Posterior vena cava (tissue), 2 donors: ENCODE results near the gene GLRA1. TPM values are rescaled to one million over a fixed set of nuclear protein-coding genes. Genes with fewer than 3 reads are reported as not detected.
"Not testable (repeated sequence)": the region's sequence is repeated elsewhere in the genome, so short reads cannot be mapped to it uniquely, and the experiment has no call there.

Source experiments
- DNase-seq: peaks from one replicate; pipeline ENCODE4 v3.0.0-alpha.2; 2020; ENCODE audit warnings: low spot score
- intact Hi-C, 2 donors: fragments of 100-400 bp; cut with DNase I; formaldehyde crosslinking; loops; one replicate each; pipeline versions ENCODE4 v1.14.1 to v1.14.2; 2022 to 2023
- total RNA-seq, 2 donors: library from RNA; stranded (reverse); fragmentation: NEBNext Ultra II Directional; extraction: Animal tissue kit (Norgen Biotek cat#: 25700); gene quantifications; one replicate each; pipeline ENCODE4 v1.2.1, GENCODE V29; 2021
- donor health status: DM: yes; HTN: yes; CAD: no.
- donor health status: DM: yes; HTN: yes; CAD: no.

Gene GLRA1
- total RNA-seq, 2 donors from 2014 or later = not detected

GRCh38 chr5:151892393-151892792 lies 32.3 kb downstream of the GLRA1 start:
- intact Hi-C loops = no loop called here
- no peak for DNase-seq

GRCh38 chr5:151890299-151890698 lies 34.4 kb downstream of the GLRA1 start:
- intact Hi-C loops = no loop called here
- no peak for DNase-seq

GRCh38 chr5:151889614-151890013 lies 35.0 kb downstream of the GLRA1 start:
- no peak for DNase-seq
- intact Hi-C loops = no loop called here

- DNase-seq = no peak
- intact Hi-C loops = no loop called here
Measured at GRCh38 chr5:151886546-151887275, 37.9 kb downstream of the GLRA1 start.

- intact Hi-C loops = no loop called here
- no peak for DNase-seq
Measured at GRCh38 chr5:151885138-151885908, 39.3 kb downstream of the GLRA1 start.

- intact Hi-C loops = no loop called here
- DNase-seq = no peak
Measured at GRCh38 chr5:151881621-151882225, 42.9 kb downstream of the GLRA1 start.

- intact Hi-C loops = no loop called here
Measured at GRCh38 chr5:151880324-151880723, 44.3 kb downstream of the GLRA1 start.

GRCh38 chr5:151873701-151874100 lies 51.0 kb downstream of the GLRA1 start:
- intact Hi-C loops = no loop called here
- no peak for DNase-seq

More at GRCh38 chr5:151880324-151880723, 44.3 kb downstream of the GLRA1 start:
- no peak for DNase-seq

- DNase-seq = no peak
- intact Hi-C loops = no loop called here
Measured at GRCh38 chr5:151872701-151873100, 52.0 kb downstream of the GLRA1 start.

- intact Hi-C loops = no loop called here
- no peak for DNase-seq
Measured at GRCh38 chr5:151870820-151871219, 53.8 kb downstream of the GLRA1 start.

- DNase-seq = no peak
- intact Hi-C loops = no loop called here
Measured at GRCh38 chr5:151870271-151870670, 54.4 kb downstream of the GLRA1 start.

GRCh38 chr5:151869843-151870242 lies 54.8 kb downstream of the GLRA1 start:
- intact Hi-C loops = no loop called here
- no peak for DNase-seq

GRCh38 chr5:151868451-151868850 lies 56.2 kb downstream of the GLRA1 start:
- intact Hi-C loops = no loop called here
- DNase-seq = no peak

GRCh38 chr5:151864061-151864748 lies 60.4 kb downstream of the GLRA1 start:
- DNase-seq = no peak
- intact Hi-C loops = no loop called here

GRCh38 chr5:151863566-151863965 lies 61.1 kb downstream of the GLRA1 start:
- intact Hi-C loops = no loop called here
- no peak for DNase-seq

- no peak for DNase-seq
- intact Hi-C loops = no loop called here
Measured at GRCh38 chr5:151862811-151863472, 61.7 kb downstream of the GLRA1 start.

GRCh38 chr5:151860867-151861266 lies 63.8 kb downstream of the GLRA1 start:
- DNase-seq, intact Hi-C loops: not testable (repeated sequence)

GRCh38 chr5:151856861-151857260 lies 67.8 kb downstream of the GLRA1 start:
- DNase-seq = no peak

GRCh38 chr5:151855701-151856100 lies 69.0 kb downstream of the GLRA1 start:
- no peak for DNase-seq
- intact Hi-C loops = no loop called here

More at GRCh38 chr5:151856861-151857260, 67.8 kb downstream of the GLRA1 start:
- intact Hi-C loops = no loop called here
